GM19239 (cell line): ENCODE results near the gene OR11A1.
"Not testable (repeated sequence)": the region's sequence is repeated elsewhere in the genome, so short reads cannot be mapped to it uniquely, and the experiment has no call there.

Source experiments
- DNase-seq: peaks from one replicate; pipeline ENCODE4 v3.0.0; 2011; ENCODE audit warnings: low spot score; ENCODE audit not compliant: insufficient read length
- FAIRE-seq: peaks from 2 replicates; lab custom pipeline; 2011; peaks lifted over from hg19 to GRCh38; lab: Jason Lieb, UNC

Gene OR11A1

GRCh38 chr6:29483186-29483585, 26.3 kb upstream of the OR11A1 start:
- DNase-seq (no peak), FAIRE-seq (no peak)

GRCh38 chr6:29479560-29479959, 22.7 kb upstream of the OR11A1 start:
- DNase-seq (no peak), FAIRE-seq (no peak)

- FAIRE-seq, result no peak
- no peak for DNase-seq
Measured at GRCh38 chr6:29478740-29479139, 21.9 kb upstream of the OR11A1 start.

GRCh38 chr6:29477923-29478450, 21.1 kb upstream of the OR11A1 start:
- no peak for FAIRE-seq
- DNase-seq, result no peak

GRCh38 chr6:29474996-29475395, 18.1 kb upstream of the OR11A1 start:
- DNase-seq, result no peak
- FAIRE-seq, result no peak

GRCh38 chr6:29466241-29466640, 9.4 kb upstream of the OR11A1 start:
- FAIRE-seq (no peak), DNase-seq (no peak)

GRCh38 chr6:29465801-29466200, 8.9 kb upstream of the OR11A1 start:
- FAIRE-seq (no peak), DNase-seq (no peak)

- FAIRE-seq (no peak), DNase-seq (no peak)
Measured at GRCh38 chr6:29465279-29465678, 8.4 kb upstream of the OR11A1 start.

GRCh38 chr6:29462022-29462421, 5.2 kb upstream of the OR11A1 start:
- no peak for DNase-seq
- FAIRE-seq, result no peak

- no peak for FAIRE-seq
- DNase-seq, result no peak
Measured at GRCh38 chr6:29461021-29461814, 4.3 kb upstream of the OR11A1 start.

- DNase-seq (no peak), FAIRE-seq (no peak)
Measured at GRCh38 chr6:29451471-29452193, 5.2 kb downstream of the OR11A1 start.

- DNase-seq (no peak), FAIRE-seq (no peak)
Measured at GRCh38 chr6:29447670-29448069, 9.2 kb downstream of the OR11A1 start.

- FAIRE-seq, DNase-seq: not testable (repeated sequence)
Measured at GRCh38 chr6:29444031-29444430, 12.8 kb downstream of the OR11A1 start.

GRCh38 chr6:29442719-29443118, 14.2 kb downstream of the OR11A1 start:
- DNase-seq, result no peak

GRCh38 chr6:29439006-29439405, 17.9 kb downstream of the OR11A1 start, which contains the start of gene OR10C1:
Gene OR10C1, plus strand, starts transcription at chr6:29439306. Its CDS starts 710 bp downstream, at chr6:29440016.
- no peak for DNase-seq
- no peak for FAIRE-seq

More at GRCh38 chr6:29442719-29443118, 14.2 kb downstream of the OR11A1 start:
- FAIRE-seq, result no peak

GRCh38 chr6:29436730-29437129, 20.1 kb downstream of the OR11A1 start:
- not testable (repeated sequence) for DNase-seq, FAIRE-seq

- DNase-seq, result no peak
- FAIRE-seq, result no peak
Measured at GRCh38 chr6:29426654-29427053, 30.2 kb downstream of the OR11A1 start.

GRCh38 chr6:29425075-29425474, 31.8 kb downstream of the OR11A1 start:
- FAIRE-seq (no peak), DNase-seq (no peak)

GRCh38 chr6:29424575-29424974, 32.3 kb downstream of the OR11A1 start:
- no peak for FAIRE-seq
- DNase-seq, result no peak

- FAIRE-seq, result no peak
- no peak for DNase-seq
Measured at GRCh38 chr6:29424168-29424567, 32.7 kb downstream of the OR11A1 start.

GRCh38 chr6:29419516-29419915, 37.4 kb downstream of the OR11A1 start:
- FAIRE-seq (no peak), DNase-seq (no peak)
